GM21447 (cell line): ENCODE data around the gene PLAAT3.
"Not testable (repeated sequence)": the region's sequence is repeated elsewhere in the genome, so short reads cannot be mapped to it uniquely, and the experiment has no call there.

ENCODE experiments used
- ATAC-seq: cut with Tn5 transposase; IDR thresholded peaks from one replicate; pipeline ENCODE4 v1.9.1; 2021; ENCODE audit not compliant: unreplicated experiment

The PLAAT3 gene

GRCh38 chr11:63609536-63609935 is 4.7 kb downstream of the PLAAT3 start:
- no peak for ATAC-seq

DNA sequence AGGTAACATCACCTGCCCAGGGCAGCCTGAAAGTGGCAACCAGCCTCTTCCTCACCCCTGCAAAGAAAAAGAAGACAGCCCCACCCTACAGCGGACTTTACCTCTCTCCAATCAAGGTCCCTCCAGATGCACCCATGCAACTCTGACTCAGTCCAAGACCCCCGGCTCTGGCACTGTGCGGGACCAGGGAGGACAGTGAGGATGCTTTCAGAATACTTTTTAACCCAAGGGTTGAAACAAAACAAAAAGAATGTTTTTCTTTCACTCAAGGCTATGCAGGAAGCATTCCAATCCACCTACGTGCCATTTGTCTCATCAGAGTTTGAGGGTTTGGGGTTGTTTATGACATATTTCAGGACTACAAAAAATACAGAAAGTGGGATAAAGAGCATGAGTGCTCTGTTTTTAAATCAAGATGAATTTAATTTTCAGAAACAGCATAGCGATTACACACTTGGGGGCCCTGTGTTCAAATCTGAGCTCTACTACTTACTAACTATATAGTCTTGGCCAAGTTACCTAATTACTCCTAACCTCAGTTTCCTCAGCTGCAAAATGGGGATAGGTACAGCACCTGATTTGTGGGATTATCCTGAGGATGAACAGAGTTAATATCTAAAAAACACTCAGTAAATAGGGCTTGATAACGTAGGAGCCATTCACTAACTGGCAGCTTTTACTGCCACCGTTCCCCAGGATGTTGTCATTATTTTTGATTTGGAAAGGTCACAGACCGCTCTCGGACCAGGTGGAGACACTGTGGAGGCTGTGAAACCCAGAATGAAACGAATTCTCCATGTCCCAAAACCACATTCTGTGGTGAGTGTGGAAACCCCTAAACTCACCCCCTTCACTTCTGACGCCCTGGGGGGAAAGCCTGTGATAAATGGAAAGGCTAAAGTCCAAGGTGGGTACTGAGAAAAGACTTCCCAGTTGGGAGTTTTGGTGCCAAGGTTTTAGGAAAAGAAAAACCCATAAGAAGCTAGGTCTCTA is 5.6 kb downstream of the PLAAT3 start:
- no peak for ATAC-seq

DNA sequence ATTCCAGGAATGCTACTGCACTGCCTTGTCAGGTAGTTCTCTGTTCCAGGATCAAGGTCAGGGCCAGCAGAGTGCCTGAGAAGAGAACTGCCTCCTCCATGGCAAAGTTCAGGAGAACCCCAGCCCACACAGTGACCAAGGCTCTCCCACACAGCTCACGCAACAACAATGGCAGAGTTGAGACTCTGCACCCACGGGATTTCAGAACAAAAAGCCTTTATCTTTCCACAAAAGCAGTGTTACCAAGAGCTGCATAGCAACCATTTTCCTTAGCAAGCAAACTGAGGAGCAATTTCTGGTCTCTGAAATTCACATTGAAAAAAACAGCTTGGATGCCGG is 11.1 kb downstream of the PLAAT3 start:
- ATAC-seq, result no peak

DNA sequence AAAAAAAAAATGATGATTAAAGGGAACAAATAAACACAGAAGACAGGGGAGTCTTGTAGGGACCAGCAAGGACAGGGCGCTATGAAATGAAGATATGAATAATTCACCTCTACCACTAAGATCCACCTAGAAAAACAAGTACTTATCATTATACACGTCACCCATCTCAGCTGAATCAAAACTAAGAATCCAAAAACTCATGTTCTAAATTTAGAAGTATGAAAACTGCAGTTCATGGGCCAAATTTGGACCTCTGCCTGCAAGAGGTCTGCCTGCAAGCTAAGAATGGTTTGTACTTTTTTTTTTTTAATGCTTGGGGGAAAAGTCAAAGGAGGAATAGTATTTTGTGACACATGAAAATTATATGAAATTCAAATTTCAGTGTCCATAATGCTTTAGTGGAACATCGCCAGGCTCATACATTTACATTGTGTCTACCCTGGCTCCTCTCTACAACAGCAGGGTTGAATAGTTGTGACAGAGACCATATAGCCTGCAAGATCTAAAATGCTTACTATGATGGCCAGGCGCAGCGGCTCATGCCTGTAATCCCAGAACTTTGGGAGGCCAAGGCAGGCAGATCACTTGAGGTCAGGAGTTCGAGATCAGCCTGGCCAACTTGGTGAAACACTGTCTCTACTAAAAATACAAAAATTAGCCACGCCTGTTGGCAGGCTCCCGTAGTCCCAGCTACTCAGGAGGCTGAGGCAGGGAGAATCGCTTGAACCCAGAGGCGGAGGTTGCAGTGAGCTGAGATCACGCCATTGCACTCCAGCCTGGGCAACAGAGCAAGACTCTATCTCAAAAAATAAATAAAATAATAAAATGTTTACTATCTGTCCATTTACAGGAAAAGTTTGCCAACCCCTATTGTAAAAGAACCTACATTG is 11.7 kb downstream of the PLAAT3 start:
- ATAC-seq, result not testable (repeated sequence)

DNA sequence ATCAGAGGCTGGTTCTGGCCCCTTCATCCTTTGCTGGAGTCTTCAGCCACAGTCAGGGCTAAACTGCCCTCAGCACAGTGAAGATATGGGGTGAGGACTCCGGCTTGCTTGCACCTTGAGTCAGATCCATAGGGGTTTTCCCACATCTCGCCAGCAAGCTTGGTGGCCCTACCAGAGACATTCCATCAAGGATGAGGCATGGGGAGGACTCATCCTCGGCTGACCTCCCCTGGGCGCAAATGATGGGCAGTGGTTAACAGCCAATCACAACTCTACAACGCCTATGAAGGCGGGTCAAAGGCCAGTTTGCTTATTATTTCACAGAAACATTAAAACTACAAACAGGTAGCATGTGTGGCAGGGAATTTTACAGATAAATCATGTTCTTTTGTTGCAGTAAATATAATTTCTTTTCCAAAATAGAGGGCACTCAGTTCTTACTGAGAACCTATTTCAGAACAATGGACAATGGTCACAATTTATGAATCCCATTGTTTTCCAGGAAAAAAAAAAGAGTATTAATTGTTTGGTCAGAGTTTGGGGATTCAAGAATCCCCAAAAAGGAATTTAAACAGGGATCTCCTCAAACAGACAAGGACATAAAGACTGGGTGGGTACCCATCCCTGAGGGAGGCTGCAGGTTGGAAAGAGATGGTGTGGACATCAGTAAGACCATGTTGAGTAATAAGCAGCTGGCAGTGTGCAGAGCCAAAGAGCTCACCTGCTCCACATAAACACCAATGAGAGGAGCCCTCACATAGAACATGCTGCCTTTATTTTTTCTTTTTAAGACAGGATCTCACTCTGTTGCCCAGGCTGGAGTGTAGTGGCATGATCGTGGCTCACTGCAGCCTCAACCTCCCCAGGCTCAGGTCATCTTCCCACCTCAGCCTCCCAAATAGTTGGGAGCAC is 14.8 kb downstream of the PLAAT3 start:
- no peak for ATAC-seq

- no peak for ATAC-seq
These were observed 15.7 kb downstream of the PLAAT3 start for GRCh38 chr11:63598556-63598955.

DNA sequence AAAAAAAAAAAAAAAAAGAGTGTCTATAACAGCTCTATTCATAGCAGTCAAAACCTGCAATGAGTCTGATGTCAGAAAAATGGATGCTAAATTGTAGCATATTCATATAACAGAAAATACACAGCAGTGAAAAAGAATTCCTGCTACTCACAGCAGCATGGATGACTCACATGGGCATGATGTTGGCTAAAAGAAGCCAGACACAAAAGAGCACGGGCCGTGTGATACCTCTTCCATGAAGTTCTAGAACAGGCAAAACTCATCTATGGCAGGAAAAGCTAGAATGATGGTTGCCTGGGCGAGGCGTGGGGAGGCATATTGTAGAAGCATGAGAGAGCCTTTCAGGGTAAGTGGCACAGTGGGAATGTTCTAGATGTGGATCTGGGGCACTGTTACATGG is 18.9 kb downstream of the PLAAT3 start:
- no peak for ATAC-seq

DNA sequence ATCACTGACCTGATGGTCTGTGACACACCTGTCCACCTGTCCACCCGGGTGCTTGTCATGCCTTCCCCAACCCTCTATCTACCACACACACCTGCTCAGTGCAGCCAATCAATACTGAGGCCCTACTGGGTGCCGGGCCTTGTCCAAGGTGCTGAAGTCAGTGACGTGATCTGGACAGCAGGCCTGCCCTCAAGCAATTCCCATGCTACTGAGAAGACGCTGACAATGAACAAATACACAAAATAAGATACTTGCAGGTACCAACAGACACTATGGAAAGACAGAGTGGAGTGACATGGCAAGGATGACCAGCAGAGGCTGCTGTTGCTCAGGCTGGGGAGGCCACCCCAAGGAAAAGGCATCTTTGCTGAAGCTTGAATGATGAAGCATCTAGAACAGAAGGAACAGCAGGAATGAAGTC is 21.2 kb downstream of the PLAAT3 start:
- no peak for ATAC-seq

- ATAC-seq, result no peak
These were observed 24.0 kb downstream of the PLAAT3 start for GRCh38 chr11:63590024-63590788.

DNA sequence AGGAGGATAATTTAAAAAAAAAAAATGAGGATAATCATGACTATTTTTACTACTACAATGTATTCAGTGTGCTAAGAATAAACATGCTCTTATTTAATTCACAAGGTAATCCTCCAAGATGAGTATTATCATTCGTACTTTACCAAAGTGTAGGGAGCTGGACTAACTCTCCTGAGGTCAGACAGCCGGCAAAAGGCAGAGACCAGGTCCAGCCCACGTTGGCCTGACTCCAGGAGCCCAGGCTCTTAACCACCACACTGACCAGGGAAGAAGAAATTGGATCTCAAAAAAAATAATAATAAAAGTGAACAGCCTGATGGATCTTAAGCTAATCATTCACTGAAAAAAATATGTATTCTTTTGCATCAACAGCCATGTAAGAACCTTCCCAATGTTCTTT is 25.2 kb downstream of the PLAAT3 start:
- ATAC-seq, result no peak

- ATAC-seq, result no peak
These were observed 27.6 kb downstream of the PLAAT3 start for GRCh38 chr11:63586451-63587166.

- ATAC-seq, result no peak
These were observed 30.9 kb downstream of the PLAAT3 start for GRCh38 chr11:63583357-63583677.

- ATAC-seq, result not testable (repeated sequence)
These were observed 33.0 kb downstream of the PLAAT3 start for GRCh38 chr11:63581224-63581623.

DNA sequence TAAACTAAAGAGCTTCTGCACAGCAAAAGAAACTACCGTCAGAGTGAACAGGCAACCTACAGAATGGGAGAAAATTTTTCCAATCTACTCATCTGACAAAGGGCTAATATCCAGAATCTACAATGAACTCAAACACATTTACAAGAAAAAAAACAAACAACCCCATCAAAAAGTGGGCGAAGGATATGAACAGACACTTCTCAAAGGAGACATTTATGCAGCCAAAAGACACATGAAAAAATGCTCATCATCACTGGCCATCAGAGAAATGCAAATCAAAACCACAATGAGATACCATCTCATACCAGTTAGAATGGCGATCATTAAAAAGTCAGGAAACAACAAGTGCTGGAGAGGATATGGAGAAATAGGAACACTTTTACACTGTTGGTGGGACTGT is 35.4 kb downstream of the PLAAT3 start:
- ATAC-seq, result not testable (repeated sequence)

- no peak for ATAC-seq
These were observed 39.2 kb downstream of the PLAAT3 start for GRCh38 chr11:63574856-63575602.

GRCh38 chr11:63573881-63574855 is 40.1 kb downstream of the PLAAT3 start:
- ATAC-seq, result peak; percentile 72

DNA sequence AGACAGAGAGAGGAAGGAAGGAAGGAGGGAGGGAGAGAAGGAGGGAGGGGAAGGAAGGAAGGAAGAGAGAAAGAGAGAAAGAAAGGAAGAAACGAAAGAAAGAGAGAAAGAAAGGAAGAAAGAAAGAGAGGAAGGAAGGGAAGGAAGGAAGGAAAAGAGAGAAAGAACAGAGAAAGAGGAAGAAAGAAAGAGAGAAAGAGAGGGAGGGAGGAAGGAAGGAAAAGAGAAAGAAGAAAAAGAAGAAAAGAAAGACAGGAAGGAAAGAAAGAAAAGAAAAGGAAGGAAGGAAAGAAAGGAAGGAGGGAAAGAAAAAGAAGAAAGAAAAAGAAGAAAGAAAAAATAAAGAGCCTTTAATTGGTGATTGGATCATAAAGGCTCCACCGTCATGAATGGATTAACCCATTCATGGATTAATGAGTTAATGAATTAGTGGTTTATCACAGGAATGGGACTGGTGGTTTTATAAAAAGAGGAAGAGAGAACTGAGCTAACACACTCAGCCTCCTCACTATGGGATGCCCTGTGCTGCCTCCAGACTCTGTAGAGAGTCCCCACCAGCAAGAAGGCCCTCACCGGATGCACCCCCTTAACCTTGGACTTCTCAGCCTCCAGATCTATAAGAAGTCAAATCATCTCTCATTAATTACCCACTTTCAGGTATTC is 42.1 kb downstream of the PLAAT3 start:
- ATAC-seq, result peak; percentile 57
